Naive B cell (primary cell): ENCODE measurements around the gene CRNKL1. TPM values are rescaled to one million over a fixed set of nuclear protein-coding genes. Genes with fewer than 3 reads are reported as not detected.

Experiments
- ATAC-seq, 2 donors: fragments of 150-1000 bp; cut with Tn5 transposase; 2 replicates each; pipeline ENCODE4 v1.10.0; 2021; ENCODE audit warnings: low read depth in 2 of 2, mild to moderate bottlenecking in 2 of 2, moderate library complexity in 2 of 2
- DNase-seq: peaks from one replicate; pipeline ENCODE4 v3.0.0; 2022
- H3K27ac Mint-ChIP-seq, 6 donors: one replicate each; pipeline ENCODE4 v1.8.0; 2020 to 2022; ENCODE audit warnings: mild to moderate bottlenecking in 6 of 6, mixed read lengths in 6 of 6, moderate library complexity in 5 of 6, inconsistent platforms in 2 of 6
- H3K27me3 Mint-ChIP-seq, 3 donors: one replicate each; pipeline ENCODE4 v1.8.0; 2021 to 2022; ENCODE audit warnings: mixed read lengths in 3 of 3, mild to moderate bottlenecking in 1 of 3
- H3K36me3 Mint-ChIP-seq, 2 donors: one replicate each; pipeline ENCODE4 v1.8.0; 2020 to 2022; ENCODE audit warnings: mixed read lengths in 2 of 2, inconsistent platforms in 1 of 2, mild to moderate bottlenecking in 1 of 2
- H3K4me1 Mint-ChIP-seq, 3 donors: one replicate each; pipeline ENCODE4 v1.8.0; 2020 to 2022; ENCODE audit warnings: mixed read lengths in 3 of 3, inconsistent platforms in 1 of 3, mild to moderate bottlenecking in 1 of 3, moderate library complexity in 1 of 3
- H3K4me3 Mint-ChIP-seq, 8 donors: one replicate each; pipeline ENCODE4 v1.8.0; 2020 to 2022; ENCODE audit warnings: mild to moderate bottlenecking in 8 of 8, mixed read lengths in 8 of 8, moderate library complexity in 8 of 8, inconsistent platforms in 2 of 8
- H3K9me3 Mint-ChIP-seq, 7 donors: one replicate each; pipeline ENCODE4 v1.8.0; 2020 to 2022; ENCODE audit warnings: mixed read lengths in 7 of 7, mild to moderate bottlenecking in 5 of 7, inconsistent platforms in 2 of 7, moderate library complexity in 1 of 7
- polyA plus RNA-seq, 6 donors: library from polyadenylated mRNA; unstranded; fragments of 300-500 nt; fragmentation: Illumina TruSeq; gene quantifications; one replicate each; pipeline ENCODE4 v1.2.3, GENCODE V29; 2021; ENCODE audit warnings: low read depth in 6 of 6

CRNKL1 gene
- polyA plus RNA-seq, 6 donors from 2014 or later, result 6.6 to 12.6 (median 9.1) TPM

GRCh38 chr20:20079102-20079784 lies 27.0 kb upstream of the CRNKL1 start:
- peaks cover 21 to 35% (median 24%) of the 10 kb centered on the region in 3 donors for H3K27me3 Mint-ChIP-seq
- H3K4me3 Mint-ChIP-seq, result no peak overlapping the region
- no peak overlapping the region for H3K27ac Mint-ChIP-seq
- DNase-seq (no peak), ATAC-seq (no peak)
- no peaks in the 10 kb centered on the region for H3K9me3 Mint-ChIP-seq
- no peaks in the 10 kb centered on the region for H3K36me3 Mint-ChIP-seq
- peaks cover 0 to 5% (median 3%) of the 10 kb centered on the region in 3 donors for H3K4me1 Mint-ChIP-seq

DNA sequence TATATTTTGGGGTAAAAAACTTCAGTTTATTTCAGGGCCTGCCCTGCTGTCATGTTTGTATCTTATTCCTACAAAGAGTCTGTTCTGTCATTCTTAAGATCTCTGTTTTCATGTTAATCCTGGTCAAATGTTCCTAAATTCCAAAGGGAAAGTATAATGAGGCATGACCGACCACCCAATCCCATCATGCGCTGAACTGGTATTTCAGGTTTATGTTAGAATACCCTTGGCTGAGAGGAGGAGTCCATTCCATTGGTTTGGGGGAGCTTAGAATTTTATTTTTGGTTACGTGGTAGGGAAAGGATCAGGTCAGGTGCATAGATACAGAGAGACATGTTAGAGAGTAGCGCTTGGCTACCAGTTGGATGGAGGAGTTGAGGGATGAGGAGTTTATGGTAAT lies 25.8 kb upstream of the CRNKL1 start:
- no peak overlapping the region for H3K27ac Mint-ChIP-seq
- DNase-seq (no peak), ATAC-seq (no peak)
- H3K4me3 Mint-ChIP-seq, result no peak overlapping the region
- no peaks in the 10 kb centered on the region for H3K36me3 Mint-ChIP-seq
- no peaks in the 10 kb centered on the region for H3K4me1 Mint-ChIP-seq
- peaks cover 21 to 35% (median 22%) of the 10 kb centered on the region in 3 donors for H3K27me3 Mint-ChIP-seq
- H3K9me3 Mint-ChIP-seq, result no peaks in the 10 kb centered on the region

GRCh38 chr20:20076297-20077065 lies 24.2 kb upstream of the CRNKL1 start:
- Mint-ChIP-seq H3K36me3 (no peaks in the 10 kb centered on the region), H3K9me3 (no peaks in the 10 kb centered on the region), H3K27ac (no peak overlapping the region), H3K4me3 (no peak overlapping the region), H3K27me3 (peaks cover 13 to 28% (median 25%) of the 10 kb centered on the region in 3 donors), H3K4me1 (no peaks in the 10 kb centered on the region)
- ATAC-seq, result no peak
- DNase-seq, result no peak

- no peaks in the 10 kb centered on the region for H3K9me3 Mint-ChIP-seq
- no peak overlapping the region for H3K4me3 Mint-ChIP-seq
- no peak for ATAC-seq
- no peaks in the 10 kb centered on the region for H3K4me1 Mint-ChIP-seq
- DNase-seq, result no peak
- H3K27ac Mint-ChIP-seq, result no peak overlapping the region
- no peaks in the 10 kb centered on the region for H3K36me3 Mint-ChIP-seq
- peaks cover 11 to 33% (median 29%) of the 10 kb centered on the region in 3 donors for H3K27me3 Mint-ChIP-seq
Observed at GRCh38 chr20:20075032-20075431, 22.8 kb upstream of the CRNKL1 start.

DNA sequence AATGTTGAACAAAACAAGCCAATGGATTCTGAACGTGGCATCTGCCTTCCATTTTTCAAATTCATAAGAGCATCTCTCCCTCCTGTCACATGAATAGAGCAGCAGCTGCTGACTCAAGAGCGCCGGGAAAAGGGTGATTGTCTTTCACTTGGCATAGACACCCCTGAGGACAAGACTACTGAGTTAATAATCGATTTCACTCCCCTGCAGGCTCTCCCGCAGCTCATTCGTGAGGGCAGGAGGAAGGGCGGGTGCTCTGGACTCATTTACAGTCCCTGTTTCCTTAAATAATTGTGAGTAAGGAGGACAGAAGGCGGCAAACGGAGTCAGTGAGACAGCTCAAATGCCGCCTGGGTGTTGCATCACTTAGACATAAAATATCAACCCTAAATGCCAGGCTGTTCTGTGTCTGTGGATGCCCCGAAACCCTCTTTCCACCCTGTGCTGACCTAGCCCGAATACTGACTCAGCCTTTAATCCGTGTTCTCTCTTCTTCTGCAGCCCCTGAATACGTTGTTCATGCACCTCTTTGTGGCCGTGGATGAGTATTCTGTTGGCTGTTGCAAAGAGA lies 21.6 kb upstream of the CRNKL1 start:
- Mint-ChIP-seq H3K27ac (no peak overlapping the region), H3K9me3 (no peaks in the 10 kb centered on the region), H3K4me1 (no peaks in the 10 kb centered on the region), H3K27me3 (peaks cover 12 to 27% (median 24%) of the 10 kb centered on the region in 3 donors), H3K36me3 (no peaks in the 10 kb centered on the region), H3K4me3 (no peak overlapping the region)
- DNase-seq, result no peak
- no peak for ATAC-seq

- ATAC-seq (no peak), DNase-seq (no peak)
- H3K9me3 Mint-ChIP-seq, result no peaks in the 10 kb centered on the region
- no peaks in the 10 kb centered on the region for H3K36me3 Mint-ChIP-seq
- no peak overlapping the region for H3K4me3 Mint-ChIP-seq
- H3K27ac Mint-ChIP-seq, result no peak overlapping the region
- no peaks in the 10 kb centered on the region for H3K4me1 Mint-ChIP-seq
- H3K27me3 Mint-ChIP-seq, result peaks cover 5 to 17% (median 16%) of the 10 kb centered on the region in 3 donors
Observed at GRCh38 chr20:20070871-20071726, 18.8 kb upstream of the CRNKL1 start.

DNA sequence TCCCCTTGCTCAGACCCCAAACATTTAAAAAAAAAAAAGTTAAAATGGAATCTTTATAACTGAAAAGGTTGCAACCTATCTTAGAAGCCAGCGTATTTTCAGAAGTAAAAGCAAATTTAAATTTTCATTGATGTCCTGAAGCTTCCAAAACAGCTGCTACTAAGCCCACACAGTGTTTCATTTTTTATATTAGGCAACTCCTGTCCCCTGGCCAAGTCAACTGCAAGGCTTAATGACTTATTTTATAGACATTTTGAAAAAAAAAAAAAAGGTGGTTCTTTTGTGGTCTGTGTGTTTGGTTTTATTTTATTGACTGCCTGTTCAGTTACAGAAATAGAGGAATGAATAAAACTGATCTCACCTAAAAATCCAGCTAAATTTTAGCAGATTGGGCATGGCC lies 13.1 kb upstream of the CRNKL1 start:
- Mint-ChIP-seq H3K9me3 (no peaks in the 10 kb centered on the region), H3K36me3 (no peaks in the 10 kb centered on the region), H3K4me3 (no peak overlapping the region), H3K27ac (no peak overlapping the region), H3K4me1 (no peaks in the 10 kb centered on the region), H3K27me3 (peaks cover 6 to 43% (median 42%) of the 10 kb centered on the region in 3 donors)
- DNase-seq (no peak), ATAC-seq (no peak)

GRCh38 chr20:20063941-20064702 lies 11.9 kb upstream of the CRNKL1 start:
- DNase-seq, result no peak
- H3K27me3 Mint-ChIP-seq, result peaks cover 6 to 43% (median 42%) of the 10 kb centered on the region in 3 donors
- no peaks in the 10 kb centered on the region for H3K4me1 Mint-ChIP-seq
- H3K9me3 Mint-ChIP-seq, result no peaks in the 10 kb centered on the region
- no peaks in the 10 kb centered on the region for H3K36me3 Mint-ChIP-seq
- H3K27ac Mint-ChIP-seq, result peak overlapping the region in 1 of 6 donors; percentile 9
- no peak overlapping the region for H3K4me3 Mint-ChIP-seq
- no peak for ATAC-seq

GRCh38 chr20:20060234-20060998 lies 8.2 kb upstream of the CRNKL1 start:
- no peaks in the 10 kb centered on the region for H3K9me3 Mint-ChIP-seq
- no peak overlapping the region for H3K4me3 Mint-ChIP-seq
- ATAC-seq (no peak), DNase-seq (no peak)
- no peak overlapping the region for H3K27ac Mint-ChIP-seq
- H3K4me1 Mint-ChIP-seq, result no peaks in the 10 kb centered on the region
- peaks cover 6 to 34% (median 34%) of the 10 kb centered on the region in 3 donors for H3K27me3 Mint-ChIP-seq
- no peaks in the 10 kb centered on the region for H3K36me3 Mint-ChIP-seq

DNA sequence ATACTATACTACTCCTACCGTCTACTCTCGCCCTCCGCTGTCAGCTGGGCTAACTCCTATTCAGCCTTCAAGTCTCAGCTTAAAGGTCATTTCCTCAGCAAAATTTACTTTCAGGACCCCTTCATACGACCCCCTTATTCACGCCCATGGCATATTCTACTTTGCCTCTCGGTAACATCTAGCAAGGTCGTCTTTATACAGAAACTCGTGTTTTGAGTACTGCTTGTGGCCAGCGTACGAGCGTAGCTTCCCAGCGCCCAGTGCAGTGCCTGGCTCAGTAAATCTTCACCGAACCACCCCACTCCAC lies 546 bp downstream of the CRNKL1 start:
- H3K4me3 Mint-ChIP-seq, result peak overlapping the region; percentile 92 to 100 (median 99)
- peak overlapping the region; percentile 93 to 99 (median 98) for H3K27ac Mint-ChIP-seq
- H3K27me3 Mint-ChIP-seq, result no peaks in the 10 kb centered on the region
- ATAC-seq (peak in 1 of 2 donors; percentile 5), DNase-seq (no peak)
- peaks cover 13 to 19% (median 18%) of the 10 kb centered on the region in 3 donors for H3K4me1 Mint-ChIP-seq
- H3K36me3 Mint-ChIP-seq, result peaks cover 11 to 13% of the 10 kb centered on the region in 2 donors
- H3K9me3 Mint-ChIP-seq, result no peaks in the 10 kb centered on the region

- DNase-seq, result no peak
- peaks cover 27 to 33% of the 10 kb centered on the region in 2 donors for H3K36me3 Mint-ChIP-seq
- no peaks in the 10 kb centered on the region for H3K9me3 Mint-ChIP-seq
- no peak overlapping the region for H3K27ac Mint-ChIP-seq
- H3K4me3 Mint-ChIP-seq, result no peak overlapping the region
- H3K27me3 Mint-ChIP-seq, result no peaks in the 10 kb centered on the region
- H3K4me1 Mint-ChIP-seq, result peaks cover 0 to 4% (median 2%) of the 10 kb centered on the region in 3 donors
- no peak for ATAC-seq
Observed at GRCh38 chr20:20039752-20040387, 12.4 kb downstream of the CRNKL1 start.

GRCh38 chr20:20038586-20038985 lies 13.7 kb downstream of the CRNKL1 start:
- no peak for ATAC-seq
- H3K9me3 Mint-ChIP-seq, result no peaks in the 10 kb centered on the region
- no peaks in the 10 kb centered on the region for H3K27me3 Mint-ChIP-seq
- no peak overlapping the region for H3K4me3 Mint-ChIP-seq
- DNase-seq, result no peak
- peaks cover 24 to 27% of the 10 kb centered on the region in 2 donors for H3K36me3 Mint-ChIP-seq
- H3K27ac Mint-ChIP-seq, result no peak overlapping the region
- H3K4me1 Mint-ChIP-seq, result peaks cover 0 to 4% (median 0%) of the 10 kb centered on the region in 3 donors
